GM12878 (cell line): ENCODE results near the gene LRP3. TPM values are rescaled to one million over a fixed set of nuclear protein-coding genes. Genes with fewer than 3 reads are reported as not detected.

Source experiments
- ATAC-seq: fragments of 200-7000 bp; cut with Tn5 transposase; 3 replicates; pipeline ENCODE4 v1.9.1; 2020; ENCODE audit warnings: mild to moderate bottlenecking, moderate library complexity
- BruUV-seq: library from RNA; stranded (reverse); fragments of 400-500 nt; replicated peaks from 2 replicates; lab custom pipeline; 2021; lab: Mats Ljungman, UMichigan
- CTCF ChIA-PET: fragments of 300-600 bp; sonication (Branson Sonifier 250); formaldehyde crosslinking; extraction: SDS; loops from one replicate; lab custom pipeline; 2021; ENCODE audit warnings: inconsistent platforms; lab: Yijun Ruan, JAX
- POLR2A ChIA-PET: fragments of 350-600 bp; formaldehyde crosslinking; extraction: SDS; loops from one replicate; lab custom pipeline; 2021; ENCODE audit warnings: inconsistent platforms; lab: Charles Lee
- RAD21 ChIA-PET: fragments of 300-600 bp; sonication (Branson Sonifier 250); formaldehyde crosslinking; loops from one replicate; lab custom pipeline; 2023; ENCODE audit warnings: antibody characterized with exemption; ENCODE audit not compliant: unreplicated experiment; lab: Charles Lee
- SMC1A ChIA-PET: fragments of 300-600 bp; sonication (Branson Sonifier 250); formaldehyde crosslinking; loops from one replicate; lab custom pipeline; 2023; ENCODE audit not compliant: unreplicated experiment, uncharacterized antibody; lab: Charles Lee
- DNase-seq: peaks from one replicate; pipeline ENCODE4 v3.0.0-alpha.2; 2011; ENCODE audit warnings: low read depth, low spot score
- FAIRE-seq: peaks from 3 replicates; lab custom pipeline; 2011; peaks lifted over from hg19 to GRCh38; lab: Jason Lieb, UNC
- H2AFZ ChIP-seq: 2 replicates; pipeline ENCODE4 v1.6.0; 2011; ENCODE audit warnings: low read depth, low read length, control low read depth; ENCODE audit not compliant: control insufficient read depth
- H3K27ac ChIP-seq: 2 replicates; pipeline ENCODE4 v1.5.1; 2011; ENCODE audit warnings: control low read depth; ENCODE audit not compliant: control insufficient read depth, insufficient read depth
- H3K27me3 ChIP-seq, 2 experiments: replicated peaks in 1 of 2; 2 replicates each; pipeline versions ENCODE4 v1.6.0 to v1.6.1; 2011; ENCODE audit warnings: low read length in 1 of 2; ENCODE audit not compliant: control insufficient read depth in 2 of 2, insufficient read depth in 2 of 2
- H3K36me3 ChIP-seq, 2 experiments: 2 replicates each; pipeline ENCODE4 v1.5.1; 2011; ENCODE audit warnings: low read length in 1 of 2; ENCODE audit not compliant: control insufficient read depth in 2 of 2, insufficient read depth in 2 of 2
- H3K4me1 ChIP-seq: 2 replicates; pipeline ENCODE4 v1.6.1; 2011; ENCODE audit warnings: mild to moderate bottlenecking, low read length, moderate library complexity, mixed read lengths; ENCODE audit not compliant: control insufficient read depth, insufficient read depth
- H3K4me2 ChIP-seq: 2 replicates; pipeline ENCODE4 v1.6.0; 2011; ENCODE audit warnings: control low read depth; ENCODE audit not compliant: control insufficient read depth, insufficient read depth
- H3K4me3 ChIP-seq: fragments of 200-600 bp; sonication (generic); 2 replicates; pipeline ENCODE4 v1.5.1; 2016
- H3K79me2 ChIP-seq: 2 replicates; pipeline ENCODE4 v1.6.0; 2011; ENCODE audit warnings: low read length; ENCODE audit not compliant: control insufficient read depth, insufficient read depth
- H3K9ac ChIP-seq: 2 replicates; pipeline ENCODE4 v1.8.0; 2011; ENCODE audit warnings: low read length, control low read depth, mixed read lengths; ENCODE audit not compliant: control insufficient read depth, insufficient read depth
- H3K9me3 ChIP-seq: replicated peaks from 3 replicates; pipeline ENCODE4 v1.5.1; 2011; ENCODE audit warnings: mild to moderate bottlenecking, low read length; ENCODE audit not compliant: control insufficient read depth, insufficient read depth
- H4K20me1 ChIP-seq: 2 replicates; pipeline ENCODE4 v1.6.0; 2011; ENCODE audit not compliant: control insufficient read depth, insufficient read depth
- JUNB ChIP-seq: IDR thresholded peaks from 2 replicates; pipeline ENCODE4 v1.6.1; 2016; ENCODE audit warnings: antibody characterized with exemption, mild to moderate bottlenecking
- NFYA ChIP-seq: IDR thresholded peaks from 2 replicates; pipeline ENCODE4 v1.6.1; 2011; ENCODE audit warnings: low read depth, mild to moderate bottlenecking, low read length, improper control_type of control experiment, borderline replicate concordance
- NRF1 ChIP-seq: conservative IDR thresholded peaks from 2 replicates; pipeline ENCODE4 v1.6.1; 2011; ENCODE audit warnings: mild to moderate bottlenecking, low read depth, low read length, improper control_type of control experiment
- ZBTB4 ChIP-seq: fragments of 450-650 bp; formaldehyde crosslinking; IDR thresholded peaks from 2 replicates; pipeline ENCODE4 v1.4.0; 2022; ENCODE audit warnings: mild to moderate bottlenecking, moderate library complexity
- WGBS: methylation state at CpG from one replicate; pipeline ENCODE4 v1.1.6; 2016; ENCODE audit warnings: low lambda C conversion rate; ENCODE audit not compliant: insufficient replicate concordance, insufficient coverage; ENCODE audit errors: missing lambda C conversion rate; 5-methylcytosine and 5-hydroxymethylcytosine counted together
- in situ Hi-C: fragments of 300-500 bp; cut with MboI; formaldehyde crosslinking; loops from 9 replicates; pipeline ENCODE4 v1.14.3; 2018; ENCODE audit warnings: mixed read lengths
- intact Hi-C: fragments of 100-400 bp; cut with micrococcal nuclease; formaldehyde crosslinking; loops from one replicate; pipeline ENCODE4 v1.14.2; 2022; ENCODE audit not compliant: unreplicated experiment
- polyA plus RNA-seq, 11 experiments: library from polyadenylated mRNA; depleted of rRNA in 4 of 11; unstranded in 6 of 11; stranded (reverse) in 5 of 11; fragments of >200 nt; fragmentation: Nextera tagmentation in 4 of 11; fragmentation: Illumina TruSeq in 1 of 11; extraction: Ambion mirVana in 4 of 11; extraction: Trizol in 1 of 11; gene quantifications; 1 replicate in 1 of 11; 2 replicates in 10 of 11; pipeline versions ENCODE4 v1.2.1 to v1.2.3, GENCODE V29; 2011 to 2016; ENCODE audit warnings: inconsistent platforms in 2 of 11, missing spikeins in 2 of 11, low read depth in 1 of 11
- total RNA-seq, 4 experiments: library from RNA; depleted of rRNA in 3 of 4; stranded (reverse); fragments of >200 nt in 3 of 4; fragmentation: Illumina TruSeq in 1 of 4; extraction: Trizol in 1 of 4; gene quantifications; 2 replicates each; pipeline versions ENCODE4 v1.2.1 to v1.2.3, GENCODE V29; 2013 to 2021
- TF ChIP-seq, protein P1 (sequence below): fragments of 450-650 bp; IDR thresholded peaks from 2 replicates; pipeline ENCODE4 v1.6.1; 2017; ENCODE audit warnings: mild to moderate bottlenecking

The LRP3 gene
- total and polyA plus RNA-seq, 10 of the 15 experiments (the other 5 are each of a cell fraction or from before 2014, with no cell fraction given), result 0.12 to 3.2 (median 0.64) TPM; not detected in 2

DNA sequence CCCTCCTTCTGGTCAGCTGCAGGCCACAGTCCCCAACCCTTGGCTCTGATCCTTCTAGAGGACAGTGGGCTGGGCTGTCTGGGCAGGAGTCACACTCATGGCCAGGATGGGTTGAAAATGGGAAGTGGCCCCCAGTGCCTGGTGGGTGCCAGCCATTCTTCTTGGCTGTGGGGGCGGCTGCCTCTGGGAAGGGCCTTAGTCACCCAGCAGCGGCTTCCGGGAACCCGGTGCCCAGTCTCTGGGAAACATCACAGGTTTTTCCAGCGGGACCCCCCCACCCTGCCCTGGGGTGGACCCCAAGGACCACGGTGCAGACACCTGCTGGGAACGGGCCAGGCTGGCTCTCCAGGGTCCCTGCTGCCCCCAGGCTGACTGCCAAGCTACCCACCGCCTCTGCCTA is 58.8 kb downstream of the LRP3 start:
- Histone ChIP-seq H3K79me2 (no peaks in the 10 kb centered on the region), H3K4me1 (no peaks in the 10 kb centered on the region), H4K20me1 (no peaks in the 10 kb centered on the region), H3K9me3 (no peaks in the 10 kb centered on the region), H3K27ac (no peak overlapping the region), H3K9ac (no peak overlapping the region), H2AFZ (no peak overlapping the region), H3K27me3 (no peaks in the 10 kb centered on the region), H3K4me2 (no peak overlapping the region), H3K4me3 (no peak overlapping the region), H3K36me3 (no peaks in the 10 kb centered on the region)
- ATAC-seq (no peak), FAIRE-seq (no peak), DNase-seq (no peak)
- ChIA-PET RAD21 (no interaction called here), SMC1A (no interaction called here), CTCF (no interaction called here), POLR2A (no interaction called here)
- no TSS peak for BruUV-seq
- intact Hi-C loops, result no loop called here
- WGBS, result 33% methylated on average over 6 of the region's 8 CpGs
- in situ Hi-C loops, result no loop called here
- TF ChIP-seq NRF1 (no peak), ZBTB4 (CRISPR knock-in tag) (no peak), JUNB (no peak), NFYA (no peak)
- TF ChIP-seq, protein P1, sequence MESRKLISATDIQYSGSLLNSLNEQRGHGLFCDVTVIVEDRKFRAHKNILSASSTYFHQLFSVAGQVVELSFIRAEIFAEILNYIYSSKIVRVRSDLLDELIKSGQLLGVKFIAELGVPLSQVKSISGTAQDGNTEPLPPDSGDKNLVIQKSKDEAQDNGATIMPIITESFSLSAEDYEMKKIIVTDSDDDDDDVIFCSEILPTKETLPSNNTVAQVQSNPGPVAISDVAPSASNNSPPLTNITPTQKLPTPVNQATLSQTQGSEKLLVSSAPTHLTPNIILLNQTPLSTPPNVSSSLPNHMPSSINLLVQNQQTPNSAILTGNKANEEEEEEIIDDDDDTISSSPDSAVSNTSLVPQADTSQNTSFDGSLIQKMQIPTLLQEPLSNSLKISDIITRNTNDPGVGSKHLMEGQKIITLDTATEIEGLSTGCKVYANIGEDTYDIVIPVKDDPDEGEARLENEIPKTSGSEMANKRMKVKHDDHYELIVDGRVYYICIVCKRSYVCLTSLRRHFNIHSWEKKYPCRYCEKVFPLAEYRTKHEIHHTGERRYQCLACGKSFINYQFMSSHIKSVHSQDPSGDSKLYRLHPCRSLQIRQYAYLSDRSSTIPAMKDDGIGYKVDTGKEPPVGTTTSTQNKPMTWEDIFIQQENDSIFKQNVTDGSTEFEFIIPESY, result no peak
